ELF-1 (cell line): ENCODE measurements around the gene ZSWIM8.

ENCODE experiments used
- DNase-seq: peaks from one replicate; pipeline ENCODE4 v3.0.0-alpha.2; 2016; ENCODE audit warnings: low read depth, low spot score

ZSWIM8 gene

DNA sequence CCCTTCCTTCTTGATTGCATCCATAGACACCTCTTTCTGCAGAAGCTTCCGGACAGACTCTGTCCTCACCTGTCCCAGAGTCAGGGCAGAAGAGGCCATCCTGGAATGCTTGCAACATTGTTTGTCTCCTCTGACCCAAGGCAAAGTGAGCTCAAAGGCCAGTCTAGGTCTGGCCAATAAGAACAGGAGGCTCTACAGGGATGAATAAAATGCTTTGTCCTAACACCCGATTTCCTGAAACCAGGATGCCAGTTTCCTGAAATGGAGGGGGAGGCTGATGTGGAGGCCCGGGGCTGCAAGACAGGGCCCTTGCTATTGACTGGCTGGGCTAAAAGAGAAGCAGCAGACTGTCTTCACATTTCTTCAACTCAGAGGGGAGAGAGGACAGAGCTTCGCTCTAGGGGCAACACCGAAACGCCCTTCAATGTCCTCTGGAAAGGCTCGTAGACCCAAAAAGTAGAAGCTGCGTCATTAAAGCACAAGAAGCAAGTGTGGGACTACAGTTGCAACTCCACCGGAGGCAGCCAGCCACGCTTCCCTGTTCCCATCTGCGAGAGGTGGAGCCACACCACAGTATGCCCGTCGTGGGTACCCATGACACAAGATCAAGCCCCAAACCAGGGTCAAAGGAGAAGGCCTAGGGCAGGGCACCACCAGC is 55.1 kb downstream of the ZSWIM8 start:
- DNase-seq, result no peak

DNA sequence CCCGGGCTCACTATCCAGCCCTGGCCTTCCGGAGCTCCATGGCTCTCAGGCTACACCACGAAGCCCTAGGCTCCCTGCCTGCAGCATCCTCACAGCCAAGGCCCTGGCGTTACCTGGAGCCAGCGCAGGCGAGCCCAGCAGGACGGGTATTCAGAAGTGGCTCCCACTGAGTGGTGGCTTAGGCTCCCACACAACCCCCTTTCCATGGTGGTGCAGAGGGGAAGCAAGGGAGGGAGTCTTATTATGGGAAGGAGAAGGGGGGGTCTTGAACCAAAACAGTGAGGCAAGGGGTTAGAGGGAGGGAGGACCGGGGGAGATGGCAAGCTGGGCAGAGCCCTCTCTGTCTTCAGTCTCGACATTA is 55.6 kb downstream of the ZSWIM8 start:
- no peak for DNase-seq

DNA sequence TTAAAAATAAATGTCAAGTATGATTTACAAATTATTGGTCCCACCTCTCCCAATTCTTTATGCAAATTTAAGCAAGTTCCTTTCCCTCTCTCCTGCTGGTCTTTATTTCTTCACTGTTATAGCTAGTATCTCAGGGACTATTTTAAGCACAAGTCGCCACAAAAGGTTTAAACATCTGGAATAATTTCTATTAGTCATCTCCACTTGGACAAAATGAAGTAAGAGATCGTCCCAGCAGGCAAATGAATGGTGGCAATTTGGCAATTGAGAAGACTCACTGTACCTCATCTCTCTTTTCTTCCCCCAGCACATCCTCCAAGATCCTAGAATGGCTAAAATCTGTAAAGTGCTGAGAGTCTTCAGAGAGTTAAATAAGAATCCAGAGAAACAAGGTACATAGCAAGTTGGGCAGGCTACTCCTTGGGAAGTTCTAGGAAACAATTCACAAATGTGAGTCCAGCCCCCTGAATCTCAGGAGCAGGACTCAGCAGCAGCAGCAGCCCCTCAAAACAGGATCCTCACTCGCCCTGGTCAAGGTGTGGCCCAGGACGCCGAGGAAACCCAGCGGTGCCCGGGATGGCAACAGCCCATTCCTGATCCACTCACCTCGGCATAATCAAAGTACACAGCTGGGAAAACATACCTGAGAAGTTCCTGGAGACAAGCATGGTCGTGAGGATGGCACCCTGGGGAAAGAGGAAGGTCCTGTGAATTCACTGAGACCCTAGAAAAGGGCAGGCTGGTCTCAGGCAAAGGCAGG is 56.3 kb downstream of the ZSWIM8 start:
- DNase-seq, result no peak

DNA sequence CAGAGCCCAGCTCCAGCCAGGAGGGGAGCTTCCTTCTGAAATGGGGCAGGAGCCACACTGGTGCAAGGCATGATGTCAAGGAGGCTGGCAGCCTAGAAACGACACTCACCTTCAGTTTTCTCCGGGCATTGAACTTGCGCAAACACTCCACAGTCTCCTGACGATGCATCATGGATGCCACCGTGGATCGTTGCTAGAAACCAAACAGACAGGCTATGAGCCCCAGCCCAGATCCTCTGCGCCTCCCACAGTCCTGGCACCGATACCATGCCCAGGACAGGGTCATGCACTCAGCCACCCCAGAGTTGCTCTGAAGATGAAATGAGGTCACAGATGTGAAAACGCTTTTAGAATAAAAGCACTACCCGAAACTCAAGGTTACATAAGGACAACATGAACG is 56.9 kb downstream of the ZSWIM8 start:
- DNase-seq, result no peak

DNA sequence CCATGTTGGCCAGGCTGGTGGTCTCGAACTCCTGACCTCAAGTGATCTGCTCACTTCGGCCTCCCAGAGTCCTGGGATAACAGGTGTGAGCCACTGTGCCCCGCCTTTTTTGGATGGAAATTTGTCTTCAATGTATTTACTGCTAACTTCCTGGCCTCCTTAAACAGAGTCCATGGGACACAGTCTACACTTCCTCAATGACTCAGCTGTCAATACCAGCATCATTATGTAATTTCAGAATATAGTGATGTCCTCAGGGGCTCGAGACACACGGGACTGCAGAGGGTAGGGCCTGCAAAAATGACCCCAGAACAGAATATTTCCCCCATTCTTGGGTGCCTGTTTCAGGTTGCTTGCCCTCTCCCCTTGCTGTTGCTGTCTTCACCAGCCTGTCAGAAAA is 57.9 kb downstream of the ZSWIM8 start:
- DNase-seq, result no peak

DNA sequence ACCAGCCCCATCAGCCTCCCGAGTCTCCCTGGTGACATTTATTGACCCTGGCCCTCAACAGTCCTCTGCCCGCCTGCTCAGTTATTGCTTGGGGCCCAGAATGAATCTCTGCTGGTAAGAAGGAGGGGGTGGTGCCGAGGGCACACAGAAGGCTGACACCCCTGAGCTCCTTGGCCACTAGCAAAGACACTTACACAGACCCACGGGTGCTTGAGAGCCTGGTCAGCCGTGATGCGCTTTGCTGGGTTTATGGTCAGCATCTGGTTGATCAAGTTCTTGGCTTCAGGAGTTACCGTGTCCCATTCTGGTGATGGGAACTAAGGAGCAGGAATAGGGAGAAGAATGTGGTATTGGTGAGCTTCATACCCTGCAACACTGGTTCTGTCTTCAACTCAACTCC is 61.6 kb downstream of the ZSWIM8 start:
- DNase-seq, result no peak

DNA sequence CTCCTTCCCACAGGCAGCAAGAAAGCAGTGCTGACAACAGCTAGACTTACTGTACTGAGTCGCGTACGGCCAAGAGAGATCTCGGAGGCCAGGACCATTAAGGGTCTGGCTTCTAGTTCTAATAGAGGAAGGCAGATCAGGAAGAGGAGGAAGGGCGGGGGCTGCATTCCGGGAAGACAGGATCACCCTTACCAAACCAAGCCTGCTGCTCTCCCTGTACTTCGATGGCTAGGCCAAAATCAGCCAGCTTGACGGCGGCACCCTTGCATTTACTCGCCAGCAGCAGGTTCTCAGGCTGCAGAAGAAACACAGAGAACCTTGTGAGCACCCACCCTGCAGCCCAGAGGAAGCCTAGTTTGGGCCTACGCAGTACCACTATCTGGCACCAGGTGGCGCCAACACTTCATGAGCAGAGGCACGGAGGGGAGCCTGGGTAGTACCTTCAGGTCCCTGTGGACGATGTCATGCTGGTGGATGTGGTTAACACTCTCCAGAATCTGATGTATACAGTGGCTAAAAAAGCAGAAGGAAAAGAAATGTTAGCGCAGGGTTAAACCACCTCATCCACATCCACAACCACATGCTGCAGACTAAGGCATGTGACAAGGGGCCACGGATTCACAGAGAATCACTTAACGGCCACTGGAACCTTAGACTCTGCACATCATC is 63.5 kb downstream of the ZSWIM8 start:
- DNase-seq, result peak; percentile 87

DNA sequence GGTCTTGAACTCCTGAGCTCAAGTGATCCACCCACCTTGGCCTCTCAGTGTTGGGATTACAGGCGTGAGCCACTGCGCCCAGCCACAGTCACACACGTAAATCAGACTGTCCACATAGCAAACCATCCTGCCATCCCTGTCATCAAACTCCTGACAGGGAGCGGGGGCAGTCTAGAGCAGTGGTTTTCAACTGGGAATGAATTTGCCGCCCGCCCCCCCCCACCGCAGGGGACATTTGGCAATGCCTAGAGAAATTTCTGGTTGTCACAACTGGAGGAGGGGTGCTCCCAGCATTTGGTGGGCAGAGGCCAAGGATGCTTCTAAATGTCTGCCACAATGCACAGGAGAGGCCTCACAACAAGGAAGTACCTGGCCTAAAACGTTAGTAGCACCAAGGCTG is 64.8 kb downstream of the ZSWIM8 start:
- no peak for DNase-seq

DNA sequence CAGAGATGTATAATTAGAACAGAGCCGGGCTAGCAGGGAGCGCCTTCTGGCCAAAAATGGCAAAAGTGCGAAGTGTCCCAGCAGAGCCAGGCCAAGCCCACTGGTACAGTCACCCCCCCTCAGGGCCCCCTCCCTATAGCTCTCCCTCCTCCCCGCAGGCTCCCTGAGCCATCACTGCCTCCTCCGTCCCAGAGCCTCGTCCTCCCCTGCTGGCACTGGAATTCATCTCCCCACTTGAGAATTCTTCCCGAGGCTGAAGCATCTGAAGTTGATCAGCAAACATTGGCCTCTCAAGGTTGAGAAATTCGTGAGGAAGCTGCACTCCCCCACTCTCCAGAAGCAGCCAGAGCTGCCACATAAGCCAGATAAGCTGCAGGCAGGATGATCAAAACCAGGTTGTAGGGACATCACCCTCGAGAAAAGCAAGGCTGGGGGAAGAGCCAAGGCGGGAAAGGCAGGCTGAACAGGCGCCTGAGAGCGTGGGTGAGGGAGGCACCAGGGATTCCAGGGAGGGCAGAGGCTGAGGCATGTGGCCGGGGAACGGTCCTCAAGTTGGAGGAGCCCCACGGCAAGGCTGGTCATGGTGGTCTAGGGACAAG is 65.6 kb downstream of the ZSWIM8 start:
- peak; percentile 39 for DNase-seq
